ENCODE results near the gene PDLIM1. TPM values are rescaled to one million over a fixed set of nuclear protein-coding genes. Genes with fewer than 3 reads are reported as not detected.
A peak's percentile ranks its signal among the peaks of the same experiment; 100 is the strongest.

The PDLIM1 gene
- total RNA-seq, 2 donors from 2014 or later = 161 to 271 TPM

DNA sequence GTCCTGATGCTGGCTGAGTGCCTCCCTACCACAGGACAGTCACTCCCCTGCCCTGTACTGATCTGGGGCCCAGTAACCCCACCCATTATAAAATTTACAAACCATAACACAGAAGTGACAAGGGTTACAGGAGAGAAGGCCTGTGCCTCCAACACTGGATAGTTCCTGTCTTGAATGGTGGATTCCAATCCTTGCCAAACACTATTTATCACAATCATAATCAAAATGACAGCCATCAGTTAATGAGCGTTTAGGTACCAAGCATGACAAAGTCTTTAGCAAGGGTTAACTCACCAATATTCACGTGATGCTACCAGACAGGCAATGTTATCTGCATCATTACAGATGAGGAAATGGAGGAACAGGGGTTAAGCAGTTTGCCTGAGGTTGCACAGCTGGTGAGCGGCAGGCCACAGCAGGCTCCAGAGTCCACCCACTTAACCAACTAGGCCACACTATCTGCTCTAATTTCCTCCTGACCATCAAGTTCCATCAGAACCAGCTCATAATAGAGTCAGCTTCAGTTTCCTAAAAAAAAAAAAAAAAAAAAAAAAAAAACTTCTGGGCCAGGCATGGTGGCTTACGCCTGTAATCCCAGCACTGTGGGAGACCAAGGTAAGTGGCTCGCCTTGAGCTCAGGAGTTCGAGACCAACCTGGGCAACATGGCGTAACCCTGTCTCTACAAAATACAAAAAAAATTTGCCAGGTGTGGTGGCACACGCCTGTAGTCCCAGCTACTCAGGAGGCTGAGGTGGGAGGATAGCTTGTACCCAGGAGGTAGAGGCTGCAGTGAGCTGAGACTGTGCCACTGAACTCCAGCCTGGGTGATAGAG, 14.2 kb downstream of the PDLIM1 start:
- DNase-seq (no peak), ATAC-seq (peak; percentile 19 to 51)
- intact Hi-C loops (cut with DNase I) = no loop called here

DNA sequence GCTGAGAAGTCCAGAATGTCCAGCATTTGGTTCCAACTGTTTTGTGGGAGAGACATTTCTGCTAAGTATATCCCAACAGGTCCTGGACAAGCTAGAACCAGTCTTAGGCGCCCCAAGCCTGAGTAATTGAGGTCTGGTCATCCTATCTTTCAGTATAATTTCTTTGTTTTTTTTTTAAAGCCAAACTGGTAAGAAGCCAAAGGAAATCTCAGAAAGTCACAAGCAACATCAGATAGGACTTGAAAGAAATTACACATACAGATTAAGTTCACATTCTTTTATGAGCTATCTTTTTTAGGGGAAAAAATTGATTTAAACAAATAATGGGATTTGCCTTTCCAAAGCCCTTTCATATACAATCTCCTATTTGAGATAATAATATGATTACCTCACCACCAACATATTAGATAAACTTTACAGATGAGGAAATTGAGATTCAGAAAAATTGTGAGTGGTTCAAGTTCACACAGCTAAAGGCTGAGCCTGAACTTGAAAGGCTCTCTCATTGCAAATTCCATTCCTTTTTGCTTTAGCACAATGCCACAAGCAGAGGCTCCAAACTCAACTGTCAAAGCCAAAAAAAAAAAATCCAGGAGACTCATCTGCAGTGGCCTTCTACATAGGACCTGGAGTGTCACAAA, 15.0 kb downstream of the PDLIM1 start:
- intact Hi-C loops (cut with DNase I) = no loop called here
- no peak for DNase-seq
- ATAC-seq = peak; percentile 20 to 34

DNA sequence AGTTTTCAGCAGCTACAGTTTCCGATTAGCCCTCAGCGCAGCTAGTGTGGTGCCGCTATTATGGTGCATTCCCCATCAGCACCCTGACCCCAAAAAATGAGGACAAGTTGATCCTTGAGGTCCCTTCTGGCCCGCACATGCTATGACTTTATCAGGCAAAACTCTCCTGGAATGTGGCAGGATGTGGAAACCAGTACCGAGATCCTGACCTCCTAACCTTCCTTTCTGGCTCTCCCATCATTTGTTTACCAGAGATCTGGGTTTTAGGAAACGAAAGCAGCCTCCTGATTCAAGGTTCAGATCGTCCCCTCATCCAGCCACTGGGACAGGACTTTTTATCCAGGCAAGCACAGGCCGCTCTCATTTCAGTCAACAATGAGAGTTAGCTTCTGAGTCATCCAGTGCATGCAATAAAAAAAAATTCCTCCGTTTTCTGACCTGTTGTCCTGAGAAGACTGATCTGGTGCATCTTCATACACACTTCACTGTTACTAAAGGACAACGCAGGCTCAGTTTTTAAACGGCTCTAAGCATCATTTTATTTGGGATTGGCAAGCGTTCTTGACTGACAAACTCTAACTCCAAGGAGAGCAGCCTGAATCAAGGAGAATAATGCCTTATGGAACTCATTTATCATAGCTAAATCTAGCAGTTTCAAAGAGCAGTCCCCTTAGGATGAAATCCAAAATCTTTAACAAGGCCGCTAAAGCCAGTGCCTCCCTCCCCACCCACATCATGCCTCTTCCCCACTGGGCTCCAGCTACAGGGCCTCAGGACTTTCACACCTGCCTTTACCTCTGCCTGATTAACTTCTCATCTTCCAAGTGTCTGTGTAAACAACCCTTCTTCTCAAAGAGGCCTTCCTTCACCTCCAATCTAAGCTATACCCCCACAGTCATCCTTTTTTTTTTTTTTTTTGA, 17.1 kb downstream of the PDLIM1 start:
- intact Hi-C loops (cut with DNase I) = no loop called here
- ATAC-seq (peak; percentile 51 to 59), DNase-seq (peak; percentile 46)

DNA sequence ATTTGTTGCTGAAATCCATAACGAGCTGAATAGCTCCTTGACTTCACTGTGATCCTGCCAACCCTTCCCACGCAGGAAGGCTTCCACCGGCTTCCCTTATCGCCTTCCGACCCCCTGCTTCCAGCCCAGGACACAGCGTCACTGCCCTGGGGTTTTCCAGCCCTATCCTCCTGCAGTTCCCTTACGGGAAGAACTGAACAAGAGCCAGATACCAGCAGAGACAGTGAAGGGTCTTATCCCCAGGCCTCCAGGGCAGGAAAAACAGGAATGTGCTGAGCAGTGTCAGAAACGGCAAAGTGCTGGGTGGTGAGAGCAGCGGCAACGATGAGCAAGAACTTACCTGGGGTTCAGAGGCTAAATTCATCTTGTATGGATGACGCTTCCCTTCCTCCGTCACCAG, 22.4 kb downstream of the PDLIM1 start:
- intact Hi-C loops (cut with DNase I) = no loop called here
- ATAC-seq (peak; percentile 87 to 88), DNase-seq (peak; percentile 89)

DNA sequence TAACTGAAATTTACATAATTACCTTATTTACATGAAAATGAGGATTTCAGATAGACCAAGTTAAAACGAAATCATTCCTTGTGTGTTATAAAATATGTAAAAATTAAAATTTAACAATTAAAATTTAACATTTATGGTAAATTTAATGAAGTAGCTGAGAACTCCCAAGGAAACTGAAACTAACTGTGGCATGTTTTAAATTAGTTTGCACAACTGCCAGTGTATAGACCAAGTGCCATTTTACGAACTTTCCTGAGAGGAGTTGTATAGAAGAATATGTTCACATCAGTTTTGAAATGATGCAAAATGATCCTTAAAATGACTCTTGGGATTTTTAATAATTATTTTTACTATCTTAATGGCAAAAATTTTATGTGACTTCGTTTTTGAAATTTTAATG, 23.6 kb downstream of the PDLIM1 start:
- DNase-seq (no peak), ATAC-seq (no peak)
- intact Hi-C loops (cut with DNase I) = no loop called here

DNA sequence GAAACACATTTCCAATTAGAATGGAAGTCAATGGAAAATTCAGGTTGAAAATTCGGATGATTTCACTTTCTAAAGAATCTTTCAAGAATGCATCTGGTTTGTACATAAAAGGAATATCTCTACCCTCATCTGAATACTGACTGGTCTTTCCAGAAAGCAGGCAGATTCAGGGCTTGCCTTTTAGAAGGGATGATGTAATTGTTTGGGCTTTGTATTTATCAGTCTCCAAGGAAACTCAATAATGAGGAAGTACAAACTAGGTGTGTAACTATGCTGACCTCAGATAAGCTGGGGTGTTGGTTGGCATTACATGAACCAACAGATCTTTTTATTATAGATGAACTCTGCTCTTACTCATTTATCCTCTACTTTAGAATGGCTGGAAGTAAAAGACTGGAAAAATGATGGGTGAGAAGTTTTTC, 24.1 kb downstream of the PDLIM1 start:
- intact Hi-C loops (cut with DNase I) = no loop called here
- DNase-seq (no peak), ATAC-seq (peak; percentile 58 to 79)

DNA sequence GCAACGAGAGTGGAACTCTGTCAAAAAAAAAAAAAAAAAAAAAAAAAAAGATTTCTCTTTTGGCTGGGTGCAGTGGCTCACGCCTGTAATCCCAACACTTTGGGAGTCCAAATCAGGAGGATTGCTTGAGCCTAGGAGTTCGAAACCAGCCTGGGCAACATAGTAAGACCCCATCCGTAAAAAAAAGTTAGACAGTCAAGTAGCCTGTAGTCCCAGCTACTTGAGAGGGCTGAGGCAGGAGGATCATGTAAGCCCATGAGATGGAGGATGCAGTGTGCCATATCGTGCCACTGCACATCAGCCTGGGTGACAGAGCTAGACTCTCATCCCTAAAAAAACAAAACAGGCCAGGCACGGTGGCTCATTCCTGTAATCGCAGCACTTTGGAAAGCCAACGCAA, 25.2 kb downstream of the PDLIM1 start:
- intact Hi-C loops (cut with DNase I) = no loop called here
- ATAC-seq (no peak), DNase-seq (no peak)

DNA sequence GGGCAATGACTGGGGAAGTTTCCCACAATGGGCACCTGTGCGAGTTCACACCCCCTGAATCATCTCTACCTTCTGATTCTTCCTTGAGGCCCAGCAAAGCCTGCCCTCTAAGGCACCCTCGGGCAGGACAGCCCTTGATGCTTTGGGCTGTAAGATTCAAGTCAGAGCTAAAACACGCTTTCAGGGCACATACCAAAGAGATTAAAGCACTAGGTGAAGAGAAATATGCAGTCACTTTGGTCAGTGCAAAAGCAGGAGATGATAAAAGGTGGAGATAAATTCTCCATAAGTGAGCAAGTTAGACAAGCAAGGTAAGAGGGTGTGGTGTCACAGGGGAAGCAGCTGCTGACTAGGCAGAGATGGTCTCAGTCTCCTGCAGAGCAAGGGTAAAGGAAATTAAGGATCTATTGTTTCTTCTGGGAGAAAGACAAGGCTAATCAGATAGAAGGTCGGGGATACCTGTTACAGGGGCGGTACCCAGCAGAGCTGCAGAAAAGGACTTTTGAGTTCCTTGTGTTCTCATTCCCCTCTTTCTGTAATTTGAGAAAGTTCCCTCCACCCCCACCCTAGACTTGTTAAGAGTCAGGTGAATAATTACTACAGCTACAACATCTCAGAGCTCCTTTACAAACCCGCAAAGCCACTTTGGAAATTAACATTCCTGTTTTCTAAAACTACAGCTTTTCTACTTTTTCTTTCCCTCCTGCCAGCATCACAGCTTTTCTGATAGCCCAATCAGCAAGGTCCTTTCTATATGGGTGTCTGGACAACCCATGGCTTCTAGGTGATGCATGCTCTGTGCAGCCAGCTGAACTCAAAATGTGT, 26.4 kb downstream of the PDLIM1 start:
- DNase-seq = no peak
- no peak for ATAC-seq
- intact Hi-C loops (cut with DNase I) = no loop called here

DNA sequence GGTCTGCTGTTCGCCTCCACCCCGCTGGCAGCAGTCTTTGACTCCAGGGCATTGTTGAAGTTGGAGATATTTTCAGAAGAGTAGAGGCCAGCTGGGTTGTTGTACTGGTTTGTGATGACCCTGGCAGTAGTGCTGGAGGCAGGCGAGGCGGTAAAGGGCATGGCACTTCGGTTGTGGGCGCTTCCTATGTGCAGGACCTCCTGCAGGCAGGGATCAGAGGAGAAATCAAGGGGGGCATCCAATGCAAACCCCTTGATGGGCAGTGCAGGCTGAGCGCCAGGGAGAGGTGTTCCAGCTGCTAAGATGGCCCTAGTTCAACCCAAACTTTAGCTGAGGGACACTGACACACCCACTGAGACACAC, 27.0 kb downstream of the PDLIM1 start:
- intact Hi-C loops (cut with DNase I) = no loop called here
- no peak for DNase-seq

DNA sequence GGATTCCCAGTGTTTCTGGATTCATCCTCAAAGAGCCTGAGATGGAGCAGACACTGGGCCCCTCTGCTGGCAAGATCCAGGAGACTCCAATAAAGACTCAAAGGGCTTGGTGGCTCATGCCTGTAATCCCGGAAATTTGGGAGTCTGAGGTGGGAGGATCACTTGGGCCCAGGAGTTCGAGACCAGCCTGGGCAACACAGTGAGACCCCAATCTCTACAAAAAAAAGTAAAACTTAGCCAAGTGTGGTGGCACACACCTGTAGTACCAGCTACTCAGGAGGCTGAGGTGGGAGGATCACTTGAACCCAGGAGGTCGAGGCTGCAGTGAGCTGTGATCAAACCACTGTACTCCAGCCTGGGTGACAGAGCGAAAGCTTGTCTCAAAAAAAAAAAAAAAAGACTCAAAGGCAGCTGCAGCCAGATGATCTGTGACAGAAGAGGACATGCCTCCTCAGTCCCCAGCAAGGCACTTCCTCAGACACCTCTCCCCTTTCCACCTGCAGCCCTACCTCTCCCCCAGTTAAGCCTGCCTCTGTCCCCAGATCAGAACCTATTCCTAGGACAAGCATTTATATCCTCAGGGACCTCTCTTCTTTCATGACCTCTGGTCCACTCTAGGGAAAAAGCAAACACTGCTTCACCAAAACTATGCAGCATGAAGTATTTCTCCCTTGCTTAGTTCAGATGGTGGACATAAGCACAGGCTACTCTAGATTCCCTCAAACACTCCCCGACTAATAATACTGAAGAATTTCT, 27.9 kb downstream of the PDLIM1 start:
- DNase-seq (no peak), ATAC-seq (no peak)
- intact Hi-C loops (cut with DNase I) = no loop called here

More for the DNA sequence above, 27.0 kb downstream of the PDLIM1 start:
- ATAC-seq = no peak

DNA sequence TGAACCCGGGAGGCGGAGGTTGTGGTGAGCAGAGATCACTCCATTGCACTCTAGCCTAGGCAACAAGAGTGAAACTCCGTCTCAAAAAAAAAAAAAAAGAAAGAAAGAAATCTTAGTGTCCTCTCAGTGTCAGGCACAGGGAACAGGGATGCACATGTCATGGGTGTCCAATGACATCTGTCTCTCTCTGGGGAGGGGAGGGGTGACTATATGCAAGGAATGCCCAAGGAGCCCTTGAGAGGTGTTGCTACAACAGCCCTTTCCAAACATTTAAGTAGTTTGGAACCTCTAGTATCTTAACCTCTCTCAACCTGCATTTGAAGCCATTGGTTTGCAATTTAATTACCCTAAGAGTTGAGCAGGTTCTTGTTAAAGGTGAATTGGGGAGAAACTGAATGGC, 28.9 kb downstream of the PDLIM1 start:
- DNase-seq = no peak
- intact Hi-C loops (cut with DNase I) = no loop called here
- no peak for ATAC-seq

DNA sequence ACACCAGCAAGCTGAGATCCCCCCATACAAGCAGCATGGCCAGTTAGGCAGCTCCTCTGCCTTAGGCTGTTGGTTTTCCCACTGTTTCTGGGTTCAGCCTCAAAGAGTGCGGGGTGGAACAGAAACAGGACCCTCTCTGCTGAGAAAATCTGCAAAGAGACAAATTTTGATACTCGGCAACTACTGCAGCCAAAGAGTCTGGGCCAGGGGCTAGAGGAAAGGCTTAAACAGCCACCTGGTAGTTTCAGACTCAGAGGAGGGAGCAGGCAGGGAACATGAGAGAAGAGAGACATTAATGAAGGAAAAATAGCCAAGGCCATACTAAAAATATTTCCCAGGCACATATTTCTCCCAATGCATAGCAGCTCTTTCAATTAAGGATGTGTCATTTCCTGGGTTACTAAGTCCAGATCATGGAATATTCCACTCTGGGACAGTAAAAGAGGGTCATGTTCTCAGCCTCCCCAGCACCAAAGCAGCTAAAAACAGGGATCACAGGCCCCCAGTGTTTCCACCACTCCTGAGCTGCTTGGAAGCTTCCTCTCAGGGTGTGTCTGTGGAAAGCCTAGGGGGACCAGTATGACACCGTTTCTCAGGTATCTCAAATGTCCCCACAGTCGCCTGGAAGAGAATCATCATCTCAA, 29.8 kb downstream of the PDLIM1 start:
- DNase-seq (no peak), ATAC-seq (peak; percentile 6 to 7)
- intact Hi-C loops (cut with DNase I) = no loop called here

DNA sequence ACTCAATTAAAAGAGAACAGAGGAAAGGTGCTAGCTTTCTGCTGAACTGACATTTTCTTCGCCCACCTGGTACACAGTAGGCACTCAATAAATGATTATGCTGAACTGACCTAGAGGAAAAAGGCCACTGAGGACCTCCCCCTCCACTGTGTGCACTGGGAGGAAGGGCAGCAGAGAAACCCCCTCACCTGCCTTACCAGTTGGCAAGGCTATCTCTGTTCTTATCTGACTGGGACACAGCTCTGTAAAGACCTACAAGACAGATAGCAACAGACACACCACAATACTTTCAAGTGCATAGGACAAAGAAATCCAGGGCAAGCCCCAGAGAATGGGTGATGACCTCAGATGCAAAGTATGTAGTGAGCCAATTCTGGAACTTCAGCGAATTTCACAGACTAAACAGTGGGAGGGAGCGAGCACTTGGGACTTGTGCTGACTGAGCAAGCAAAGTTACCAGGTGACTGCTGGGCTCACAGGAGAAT, 30.4 kb downstream of the PDLIM1 start:
- DNase-seq (no peak), ATAC-seq (peak; percentile 76 to 85)
- intact Hi-C loops (cut with DNase I) = no loop called here

DNA sequence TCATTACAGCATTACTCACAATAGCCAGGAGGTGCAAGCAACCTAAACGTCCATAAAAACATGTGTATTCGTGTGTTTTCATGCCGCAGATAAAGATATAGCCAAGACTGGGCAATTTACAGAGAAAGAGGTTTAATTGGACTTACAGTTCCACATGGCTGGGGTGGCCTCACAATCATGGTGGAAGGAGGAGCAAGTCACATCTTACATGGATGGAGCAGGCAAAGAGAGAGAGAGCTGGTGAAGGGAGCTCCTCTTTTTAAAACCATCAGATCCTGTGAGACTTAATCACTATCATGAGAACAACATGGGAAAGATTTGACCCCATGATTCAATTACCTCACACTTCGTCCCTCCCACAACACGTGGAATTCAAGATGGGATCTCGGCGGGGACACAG, 33.0 kb downstream of the PDLIM1 start:
- no peak for DNase-seq
- intact Hi-C loops (cut with DNase I) = no loop called here
- no peak for ATAC-seq

DNA sequence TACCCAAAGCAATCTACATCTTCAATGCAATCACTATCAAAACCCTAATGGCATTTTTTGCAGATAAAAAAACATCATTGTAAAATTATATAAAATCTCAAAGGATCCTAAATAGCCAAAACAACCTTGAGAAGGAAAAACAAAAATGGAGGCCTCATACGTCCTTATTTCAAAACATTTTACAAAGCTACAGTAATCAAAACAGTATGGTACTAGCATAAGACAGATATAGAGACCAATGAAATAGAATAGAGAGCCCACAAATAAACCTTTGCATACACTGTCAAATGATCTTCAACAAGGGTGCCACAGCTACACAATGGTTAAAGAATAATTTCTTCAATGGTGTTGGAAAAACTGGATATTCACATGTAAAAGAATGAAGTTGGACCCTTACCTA, 34.5 kb downstream of the PDLIM1 start:
- DNase-seq (no peak), ATAC-seq (no peak)
- intact Hi-C loops (cut with DNase I) = no loop called here

DNA sequence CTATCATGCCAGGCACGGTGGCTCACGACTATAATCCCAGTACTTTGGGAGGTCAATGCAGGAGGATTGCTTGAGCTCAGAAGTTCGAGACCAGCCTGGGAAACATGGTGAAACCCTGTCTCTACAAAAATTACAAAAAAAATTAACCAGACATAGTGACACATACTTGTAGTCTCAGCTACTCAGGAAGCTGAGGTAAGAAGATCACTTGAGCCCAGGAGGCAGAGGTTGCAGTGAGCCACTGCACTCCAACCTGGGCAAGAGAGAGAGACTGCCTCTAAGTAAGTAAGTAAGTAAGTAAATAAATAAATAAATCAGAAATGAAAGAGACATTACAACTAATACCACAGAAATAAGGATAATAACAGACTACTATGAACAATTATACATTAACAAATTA, 36.2 kb downstream of the PDLIM1 start:
- ATAC-seq (no peak), DNase-seq (no peak)
- intact Hi-C loops (cut with DNase I) = no loop called here

DNA sequence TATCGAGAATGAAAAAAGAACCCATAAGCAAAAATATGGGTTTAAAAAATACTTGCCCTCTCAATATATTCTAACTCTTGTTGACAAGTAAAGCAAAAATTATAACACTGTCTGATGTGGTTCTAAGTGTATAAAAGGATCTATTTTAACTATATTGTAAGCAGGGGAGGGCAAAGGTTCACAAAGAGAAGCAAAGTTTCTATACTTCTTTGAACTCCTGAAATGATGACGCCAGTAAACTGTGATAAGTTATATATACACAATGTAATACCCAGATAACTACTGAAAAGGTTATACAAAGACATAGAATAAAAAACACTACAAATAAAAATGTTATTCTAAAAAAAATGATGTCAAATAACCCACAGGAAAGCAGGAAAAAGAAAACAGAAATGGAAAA, 37.1 kb downstream of the PDLIM1 start:
- intact Hi-C loops (cut with DNase I) = no loop called here
- ATAC-seq = no peak

DNA sequence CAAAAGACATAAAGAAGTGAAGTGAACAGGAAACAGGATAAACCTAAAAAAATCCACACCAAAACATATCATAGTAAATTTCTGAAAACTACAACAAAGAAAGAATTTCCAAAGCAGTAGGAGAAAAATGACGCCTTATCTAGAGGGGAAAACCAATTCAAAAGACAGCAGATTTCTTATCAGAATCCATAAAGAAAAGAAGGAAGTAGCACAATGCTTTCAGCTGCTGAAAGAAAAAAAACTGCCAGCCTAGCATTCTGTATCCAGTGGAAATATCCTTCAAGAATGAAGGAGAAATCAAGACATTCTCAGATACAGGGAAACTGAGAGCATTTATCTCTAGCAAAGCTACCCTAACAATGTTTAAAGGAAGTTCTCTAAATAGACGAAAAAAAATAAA, 37.8 kb downstream of the PDLIM1 start:
- ATAC-seq (no peak), DNase-seq (no peak)
- intact Hi-C loops (cut with DNase I) = no loop called here

More for the DNA sequence above, 37.1 kb downstream of the PDLIM1 start:
- no peak for DNase-seq
